GM12878 (cell line): ENCODE measurements around the gene ZNF283. TPM values are rescaled to one million over a fixed set of nuclear protein-coding genes. Genes with fewer than 3 reads are reported as not detected.

Experiments used
- CEBPZ ChIP-seq: fragments of 150-350 bp; IDR thresholded peaks from 2 replicates; pipeline ENCODE4 v1.6.1; 2016; ENCODE audit warnings: low read depth, low read length
- GATAD2B ChIP-seq: fragments of 450-650 bp; conservative IDR thresholded peaks from 2 replicates; pipeline ENCODE4 v1.6.1; 2017; ENCODE audit warnings: low read depth, mild to moderate bottlenecking, moderate library complexity
- IRF5 ChIP-seq: fragments of 450-650 bp; IDR thresholded peaks from 2 replicates; pipeline ENCODE4 v1.6.1; 2017; ENCODE audit warnings: borderline replicate concordance
- KAT2A ChIP-seq: conservative IDR thresholded peaks from 2 replicates; pipeline ENCODE4 v1.6.1; 2011; ENCODE audit warnings: low read depth, low read length; ENCODE audit not compliant: control insufficient read depth
- NR2C2 ChIP-seq: IDR thresholded peaks from 2 replicates; pipeline ENCODE4 v1.6.1; 2011; ENCODE audit warnings: borderline replicate concordance, low read depth; ENCODE audit not compliant: control insufficient read depth, insufficient read length
- PML ChIP-seq: IDR thresholded peaks from 2 replicates; pipeline ENCODE4 v1.6.1; 2012; ENCODE audit warnings: low read length, inconsistent platforms
- SMARCA5 ChIP-seq: fragments of 450-650 bp; IDR thresholded peaks from 2 replicates; pipeline ENCODE4 v1.6.1; 2017; ENCODE audit warnings: mild to moderate bottlenecking
- SREBF2 ChIP-seq: IDR thresholded peaks from 2 replicates; pipeline ENCODE4 v1.6.1; 2012; ENCODE audit warnings: mild to moderate bottlenecking, low read length
- SUPT20H ChIP-seq: IDR thresholded peaks from 2 replicates; pipeline ENCODE4 v1.6.1; 2011; ENCODE audit warnings: low read depth, mild to moderate bottlenecking, low read length, moderate library complexity, borderline replicate concordance; ENCODE audit not compliant: control insufficient read depth
- SUZ12 ChIP-seq: fragments of 200-600 bp; sonication (generic); IDR thresholded peaks from one replicate; pipeline ENCODE4 v1.6.1; 2018; ENCODE audit warnings: antibody characterized with exemption, mild to moderate bottlenecking; ENCODE audit not compliant: unreplicated experiment
- TARDBP ChIP-seq: IDR thresholded peaks from 2 replicates; pipeline ENCODE4 v1.6.1; 2016; ENCODE audit warnings: borderline replicate concordance
- USF1 ChIP-seq: IDR thresholded peaks from 2 replicates; pipeline ENCODE4 v1.6.1; 2011; ENCODE audit warnings: borderline replicate concordance, low read depth, mild to moderate bottlenecking, moderate library complexity, mixed read lengths, low read length; ENCODE audit not compliant: insufficient read depth; ENCODE audit errors: extremely low read length
- ZBTB40 ChIP-seq: fragments of 450-650 bp; IDR thresholded peaks from 2 replicates; pipeline ENCODE4 v1.6.1; 2016; ENCODE audit warnings: mild to moderate bottlenecking, moderate library complexity, borderline replicate concordance
- ZNF687 ChIP-seq: fragments of 450-650 bp; IDR thresholded peaks from 2 replicates; pipeline ENCODE4 v1.6.1; 2017; ENCODE audit warnings: mild to moderate bottlenecking, moderate library complexity
- polyA plus RNA-seq, 11 experiments: library from polyadenylated mRNA; depleted of rRNA in 4 of 11; unstranded in 6 of 11; stranded (reverse) in 5 of 11; fragments of >200 nt; fragmentation: Nextera tagmentation in 4 of 11; fragmentation: Illumina TruSeq in 1 of 11; extraction: Ambion mirVana in 4 of 11; extraction: Trizol in 1 of 11; gene quantifications; 1 replicate in 1 of 11; 2 replicates in 10 of 11; pipeline versions ENCODE4 v1.2.1 to v1.2.3, GENCODE V29; 2011 to 2016; ENCODE audit warnings: inconsistent platforms in 2 of 11, missing spikeins in 2 of 11, low read depth in 1 of 11
- total RNA-seq, 4 experiments: library from RNA; depleted of rRNA in 3 of 4; stranded (reverse); fragments of >200 nt in 3 of 4; fragmentation: Illumina TruSeq in 1 of 4; extraction: Trizol in 1 of 4; gene quantifications; 2 replicates each; pipeline versions ENCODE4 v1.2.1 to v1.2.3, GENCODE V29; 2013 to 2021

The ZNF283 gene
- total and polyA plus RNA-seq, 10 of the 15 experiments (the other 5 are each of a cell fraction or from before 2014, with no cell fraction given) = 2.2 to 7.8 (median 3.7) TPM

GRCh38 chr19:43784981-43785808, 41.9 kb upstream of the ZNF283 start (continued):
- no peak for TF ChIP-seq USF1
- TF ChIP-seq GATAD2B = no peak
- no peak for TF ChIP-seq SREBF2
- TF ChIP-seq ZNF687 = 0 out of 2 replicates have a peak, but pooled peaks have one; percentile 16
- TF ChIP-seq PML = no peak
- TF ChIP-seq TARDBP = no peak
- TF ChIP-seq KAT2A = no peak
- peak; percentile 90 for TF ChIP-seq SMARCA5
- TF ChIP-seq NR2C2 = no peak
- TF ChIP-seq SUPT20H = no peak
- no peak for TF ChIP-seq CEBPZ
- TF ChIP-seq SUZ12 = no peak
- TF ChIP-seq IRF5 = no peak
- no peak for TF ChIP-seq ZBTB40
